HG03108 (cell line): ENCODE data around the gene KCNK10.
A peak's percentile ranks its signal among the peaks of the same experiment; 100 is the strongest.

ENCODE experiments used
- ATAC-seq: cut with Tn5 transposase; IDR thresholded peaks from one replicate; pipeline ENCODE4 v1.9.1; 2021; ENCODE audit warnings: moderate library complexity; ENCODE audit not compliant: unreplicated experiment

Gene KCNK10

DNA sequence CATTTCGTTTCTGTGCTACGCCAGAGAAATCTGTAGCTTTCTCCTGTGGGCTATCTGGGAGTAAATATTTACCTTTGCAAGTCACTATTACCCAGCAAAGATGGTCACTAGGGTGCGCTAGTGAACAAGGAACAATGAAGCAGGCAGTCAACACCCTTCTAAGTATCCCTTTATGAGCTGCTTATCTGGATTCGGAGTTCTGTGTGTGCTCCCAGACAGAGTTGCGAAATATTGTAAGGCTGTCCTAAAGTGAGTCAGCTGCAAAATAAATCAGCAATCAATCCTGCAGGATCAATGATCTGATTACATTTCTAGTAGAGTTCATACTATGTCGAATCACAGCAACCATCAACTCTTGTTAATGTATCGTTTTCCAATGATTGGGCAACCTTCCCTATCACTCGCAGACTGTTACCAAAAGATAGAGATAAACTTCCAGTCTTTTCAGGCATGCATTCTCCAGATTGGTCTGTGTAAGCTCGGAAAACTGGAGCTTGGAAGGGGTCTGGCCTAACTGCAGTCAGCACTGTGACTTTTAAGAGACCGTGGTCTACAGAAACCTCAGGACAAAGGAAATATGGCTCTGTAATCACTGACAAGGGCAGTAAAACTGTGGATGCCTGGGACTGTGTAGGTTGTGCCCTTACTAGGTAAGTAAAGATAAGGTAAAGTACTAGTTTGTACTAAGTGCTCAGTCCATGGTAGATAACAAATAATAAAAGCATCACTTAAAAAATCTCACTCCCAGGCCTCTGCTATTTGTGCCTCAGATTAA is 133.5 kb downstream of the KCNK10 start:
- ATAC-seq = peak; percentile 74

DNA sequence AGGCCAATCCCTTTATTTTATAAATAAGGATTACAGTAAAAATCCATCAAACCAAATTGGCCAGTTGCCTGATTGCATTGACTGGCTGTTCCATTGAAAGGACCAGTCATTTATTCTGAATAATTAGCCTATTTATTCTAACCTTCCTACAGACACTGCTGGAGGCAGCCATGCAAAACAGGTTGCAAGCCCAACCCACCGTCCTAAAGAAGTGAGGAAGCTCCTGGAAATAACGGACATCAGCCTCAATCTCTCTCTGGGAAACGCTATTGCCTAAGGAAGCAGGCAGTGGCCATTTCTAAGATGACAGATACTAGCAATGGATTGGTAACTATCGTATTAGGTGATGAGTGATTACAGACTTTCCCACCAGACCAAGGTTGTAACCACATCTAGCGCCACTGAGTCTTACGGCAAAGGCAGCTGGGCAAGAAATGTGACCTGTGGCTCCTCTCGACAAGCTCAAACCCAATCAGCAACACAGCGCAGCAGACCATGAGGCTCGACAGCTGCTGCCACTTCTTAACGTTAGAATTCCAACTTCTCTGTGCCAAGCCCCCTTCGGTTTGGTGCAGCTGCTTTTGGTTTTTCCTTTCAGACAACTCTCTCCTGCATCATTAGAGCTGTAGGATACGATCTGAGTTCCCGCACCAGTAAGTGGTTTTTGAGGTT is 134.2 kb downstream of the KCNK10 start:
- peak; percentile 41 for ATAC-seq

- ATAC-seq = no peak
Measured at GRCh38 chr14:88185843-88186242, 137.2 kb downstream of the KCNK10 start.

GRCh38 chr14:88184956-88185355 is 138.1 kb downstream of the KCNK10 start:
- no peak for ATAC-seq

DNA sequence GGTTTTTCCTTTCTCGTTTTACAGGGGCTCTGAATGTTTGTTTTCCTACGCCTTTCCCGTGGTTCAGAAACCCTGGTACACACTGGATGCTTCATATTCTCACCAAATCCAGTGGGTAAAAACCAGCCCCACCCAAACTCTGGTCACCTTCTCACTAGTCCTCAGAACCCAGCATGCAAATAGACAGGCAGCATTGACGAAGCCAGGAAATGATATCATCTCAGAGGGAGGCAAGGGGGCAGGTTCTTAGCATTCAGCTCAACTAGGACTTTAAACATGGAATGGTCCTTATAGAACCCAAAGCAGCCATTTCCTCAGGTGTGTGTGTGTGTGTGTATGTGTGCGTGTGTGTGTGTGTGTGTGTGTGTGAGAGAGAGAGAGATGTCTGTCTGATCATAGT is 142.0 kb downstream of the KCNK10 start:
- no peak for ATAC-seq

- ATAC-seq = no peak
Measured at GRCh38 chr14:88179716-88180115, 143.4 kb downstream of the KCNK10 start.

- ATAC-seq = no peak
Measured at GRCh38 chr14:88170333-88170732, 152.7 kb downstream of the KCNK10 start.

DNA sequence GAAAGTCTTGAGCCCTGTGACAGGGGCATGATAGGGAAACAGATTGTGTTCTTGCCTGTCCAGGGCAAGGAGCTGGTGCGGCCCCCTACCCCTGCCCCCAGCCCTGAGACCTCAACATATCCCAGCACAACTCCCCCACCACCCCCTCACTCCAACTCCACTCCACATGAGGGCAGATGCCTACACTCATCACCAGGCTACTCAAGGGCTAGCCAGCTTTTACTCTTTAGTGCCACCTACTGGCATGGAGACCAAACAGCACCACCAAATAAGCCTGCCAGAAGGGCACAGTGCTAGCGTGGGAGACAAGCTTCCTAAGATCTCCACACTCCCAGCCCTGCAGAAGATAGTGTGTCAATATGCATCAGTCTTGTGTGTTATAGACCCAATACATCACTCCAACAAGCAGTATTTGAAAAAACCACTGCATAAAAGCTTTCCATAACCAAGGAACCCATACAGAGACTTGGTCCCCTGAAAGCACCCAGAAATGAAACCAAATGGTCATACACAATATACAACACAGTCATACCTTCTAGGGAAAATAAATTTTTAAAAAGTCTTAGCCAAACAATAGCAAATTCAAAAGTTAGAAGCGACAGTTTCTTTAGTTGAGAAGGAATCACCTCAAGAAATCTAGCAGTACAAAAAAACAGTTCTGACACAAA is 154.4 kb downstream of the KCNK10 start:
- ATAC-seq = peak; percentile 77

- ATAC-seq = no peak
Measured at GRCh38 chr14:88168025-88168424, 155.0 kb downstream of the KCNK10 start.

DNA sequence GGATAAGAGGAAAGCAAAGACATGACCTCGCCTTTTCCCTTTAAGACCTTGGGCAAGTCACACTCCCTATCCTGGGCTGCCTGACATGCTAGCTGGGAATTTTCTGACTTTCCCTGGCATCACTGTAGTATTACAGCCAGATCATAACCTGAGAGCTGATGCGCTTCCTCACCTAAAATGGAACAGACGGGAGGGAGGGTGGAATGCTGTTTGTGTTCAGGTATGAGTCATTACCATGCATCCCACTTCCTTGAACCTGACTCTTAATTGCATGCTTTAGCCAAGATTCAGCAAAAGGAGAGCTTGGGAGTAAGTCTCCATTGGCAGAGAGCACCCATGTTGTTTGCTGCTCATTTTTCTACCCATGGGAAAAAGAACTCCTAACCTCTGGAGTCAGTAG is 156.5 kb downstream of the KCNK10 start:
- ATAC-seq = no peak

GRCh38 chr14:88164906-88165534 is 158.0 kb downstream of the KCNK10 start:
- ATAC-seq = no peak

GRCh38 chr14:88163731-88164255 is 159.3 kb downstream of the KCNK10 start:
- ATAC-seq = no peak

GRCh38 chr14:88156127-88156526 is 166.9 kb downstream of the KCNK10 start:
- ATAC-seq = no peak

- no peak for ATAC-seq
Measured at GRCh38 chr14:88154926-88155325, 168.1 kb downstream of the KCNK10 start.

DNA sequence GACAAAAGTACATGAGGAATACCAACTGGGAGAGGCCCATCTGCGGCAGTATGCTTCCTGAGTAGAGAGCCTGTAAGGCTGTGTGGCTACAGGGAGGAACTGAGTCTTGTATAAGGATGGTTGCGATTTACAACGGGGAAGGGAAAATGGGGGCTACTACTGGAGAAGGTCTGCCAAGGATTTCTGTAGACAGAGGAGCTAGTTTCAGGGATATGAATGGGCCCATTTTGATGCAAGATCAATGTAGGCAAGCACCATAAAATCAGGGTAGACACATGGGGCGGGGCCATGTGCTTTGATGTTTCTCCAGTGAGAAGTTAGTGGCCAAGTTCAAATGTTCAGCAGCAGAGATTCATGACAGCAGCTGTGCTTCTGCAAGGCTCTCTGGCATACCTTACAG is 168.7 kb downstream of the KCNK10 start:
- ATAC-seq = no peak

DNA sequence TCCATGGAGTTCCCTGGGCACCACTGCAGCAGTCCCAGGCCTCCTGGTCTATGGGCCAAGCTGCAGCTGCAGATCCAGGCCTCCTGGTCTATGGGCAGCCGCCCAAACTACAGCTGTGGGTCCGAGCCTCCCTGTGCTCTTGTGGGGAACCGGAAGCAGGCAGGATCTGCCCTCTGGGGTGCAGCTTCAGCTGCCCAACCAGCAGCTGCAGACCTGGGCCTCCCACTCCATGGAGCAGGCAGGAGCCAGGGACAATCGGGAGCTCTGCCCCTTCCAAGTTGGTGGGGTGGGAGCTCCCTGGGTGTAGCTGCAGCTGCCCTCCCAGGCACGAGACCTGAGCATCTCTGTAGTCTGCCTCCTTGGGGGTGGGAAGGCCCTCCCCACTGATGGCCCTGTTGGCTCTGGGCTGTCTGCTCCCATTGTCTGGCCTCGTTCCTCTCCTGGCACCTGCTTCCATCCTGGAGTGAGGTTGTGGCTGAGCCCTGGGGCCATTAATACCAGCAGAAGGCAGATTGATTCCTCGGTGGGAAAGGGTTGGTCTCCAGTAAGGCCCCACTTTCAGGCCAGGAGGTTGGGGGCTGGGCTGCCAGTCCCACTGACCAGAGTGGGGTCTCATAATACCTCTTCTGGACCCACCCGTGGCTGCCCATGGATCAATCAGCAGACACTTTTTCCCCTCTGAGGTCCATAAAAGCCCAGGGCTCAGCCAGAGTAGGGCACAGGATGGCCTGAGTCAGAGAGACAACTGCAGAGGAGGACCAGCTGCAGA is 176.0 kb downstream of the KCNK10 start:
- no peak for ATAC-seq

DNA sequence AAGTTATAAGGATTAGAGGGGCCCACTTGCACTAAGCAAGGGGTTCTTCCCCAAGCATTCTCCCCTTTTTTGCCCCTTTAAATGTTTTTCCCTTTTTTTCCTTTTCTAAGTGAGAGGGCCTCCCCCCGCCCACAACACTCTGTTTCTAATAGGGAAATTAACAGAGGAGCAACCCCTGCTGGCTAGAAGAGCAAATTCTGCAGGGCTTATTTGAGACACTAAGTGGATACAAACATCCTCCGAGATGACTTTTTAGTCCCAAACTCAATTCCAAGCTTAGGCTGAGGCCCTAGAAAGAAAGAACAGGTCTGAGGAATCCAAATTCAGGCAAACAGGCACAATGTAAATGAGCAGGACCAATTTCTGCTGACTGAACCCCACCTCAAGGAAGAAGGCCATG is 179.3 kb downstream of the KCNK10 start:
- ATAC-seq = no peak

DNA sequence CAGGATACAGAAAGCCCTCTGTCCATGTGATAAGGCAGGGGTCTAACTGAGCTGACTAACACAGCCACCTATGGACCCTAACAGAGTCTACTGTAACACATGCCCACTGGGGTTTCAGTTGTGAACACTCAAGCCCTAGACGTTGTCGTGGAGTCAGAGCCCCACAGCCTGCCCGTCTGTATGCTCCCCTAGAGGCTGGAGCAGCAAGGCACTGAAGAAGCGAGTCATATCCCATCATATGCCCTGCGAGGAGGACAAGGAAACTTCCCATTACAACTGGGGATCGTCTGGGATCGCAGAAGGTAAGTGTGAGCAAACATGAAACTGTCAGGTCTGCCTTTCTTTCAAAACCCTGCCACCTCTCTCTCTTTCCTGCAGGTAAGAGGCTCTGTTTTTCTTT is 180.1 kb downstream of the KCNK10 start:
- ATAC-seq = no peak

- no peak for ATAC-seq
Measured at GRCh38 chr14:88140874-88141273, 182.2 kb downstream of the KCNK10 start.

- no peak for ATAC-seq
Measured at GRCh38 chr14:88137327-88137726, 185.7 kb downstream of the KCNK10 start.
